GM18508 (cell line): ENCODE data around the gene FGF3.

ENCODE experiments used
- ATAC-seq: cut with Tn5 transposase; IDR thresholded peaks from one replicate; pipeline ENCODE4 v1.9.1; 2021; ENCODE audit warnings: moderate number of reproducible peaks; ENCODE audit not compliant: insufficient read depth, unreplicated experiment

Gene FGF3

DNA sequence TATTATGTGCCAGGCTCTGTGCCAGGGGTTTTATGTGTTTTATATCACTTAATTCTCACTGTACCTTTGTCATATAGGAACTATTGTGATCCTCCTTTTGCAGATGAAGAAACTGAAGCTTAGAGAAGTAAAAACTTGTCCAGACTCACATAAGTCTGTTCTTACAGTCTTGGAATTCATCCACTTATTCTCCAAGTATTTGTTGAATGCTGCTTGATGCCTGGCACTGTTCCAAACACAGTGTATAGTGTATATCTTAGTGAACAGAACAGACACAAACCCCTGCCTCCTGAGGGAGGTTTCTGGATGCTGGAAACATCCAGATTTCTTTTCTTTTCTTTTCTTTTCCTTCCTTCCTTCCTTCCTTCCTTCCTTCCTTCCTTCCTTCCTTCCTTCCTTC is 29.0 kb upstream of the FGF3 start:
- no peak for ATAC-seq

DNA sequence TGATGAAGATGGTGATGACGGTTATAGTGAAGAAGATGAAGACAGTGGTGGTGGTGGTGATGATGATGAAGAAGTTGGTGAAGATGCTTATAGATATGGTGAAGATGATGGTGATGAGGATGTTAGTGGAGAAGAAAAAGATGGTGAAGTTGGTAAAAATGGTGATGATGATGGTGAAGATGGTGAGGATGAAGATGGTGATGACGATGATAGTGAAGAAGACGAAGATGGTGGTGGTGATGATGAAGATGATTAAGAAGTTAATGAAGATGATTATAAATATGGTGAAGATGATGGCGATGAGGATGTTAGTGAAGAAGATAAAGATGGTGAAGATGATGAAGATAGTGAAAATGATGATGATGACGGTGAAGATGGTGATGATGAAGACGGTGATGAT is 25.2 kb upstream of the FGF3 start:
- no peak for ATAC-seq

DNA sequence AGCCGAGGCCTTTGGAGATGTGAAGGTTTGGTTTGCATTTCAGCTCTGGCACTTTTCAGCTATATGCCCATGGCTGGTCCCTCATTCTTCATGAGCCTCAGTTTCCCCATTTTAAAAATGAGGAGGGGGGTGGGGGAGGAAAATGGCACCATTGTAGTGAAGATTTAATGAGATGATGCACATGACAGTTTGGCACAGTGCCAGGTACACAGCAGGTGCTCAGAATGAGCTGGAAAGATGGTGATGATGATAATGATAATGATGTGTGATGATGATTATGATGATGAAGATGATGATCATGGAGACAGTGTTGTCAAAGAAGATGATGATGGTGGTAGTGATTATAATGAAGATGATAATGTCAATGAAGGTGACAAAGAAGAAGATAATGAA is 24.3 kb upstream of the FGF3 start:
- ATAC-seq, result no peak

DNA sequence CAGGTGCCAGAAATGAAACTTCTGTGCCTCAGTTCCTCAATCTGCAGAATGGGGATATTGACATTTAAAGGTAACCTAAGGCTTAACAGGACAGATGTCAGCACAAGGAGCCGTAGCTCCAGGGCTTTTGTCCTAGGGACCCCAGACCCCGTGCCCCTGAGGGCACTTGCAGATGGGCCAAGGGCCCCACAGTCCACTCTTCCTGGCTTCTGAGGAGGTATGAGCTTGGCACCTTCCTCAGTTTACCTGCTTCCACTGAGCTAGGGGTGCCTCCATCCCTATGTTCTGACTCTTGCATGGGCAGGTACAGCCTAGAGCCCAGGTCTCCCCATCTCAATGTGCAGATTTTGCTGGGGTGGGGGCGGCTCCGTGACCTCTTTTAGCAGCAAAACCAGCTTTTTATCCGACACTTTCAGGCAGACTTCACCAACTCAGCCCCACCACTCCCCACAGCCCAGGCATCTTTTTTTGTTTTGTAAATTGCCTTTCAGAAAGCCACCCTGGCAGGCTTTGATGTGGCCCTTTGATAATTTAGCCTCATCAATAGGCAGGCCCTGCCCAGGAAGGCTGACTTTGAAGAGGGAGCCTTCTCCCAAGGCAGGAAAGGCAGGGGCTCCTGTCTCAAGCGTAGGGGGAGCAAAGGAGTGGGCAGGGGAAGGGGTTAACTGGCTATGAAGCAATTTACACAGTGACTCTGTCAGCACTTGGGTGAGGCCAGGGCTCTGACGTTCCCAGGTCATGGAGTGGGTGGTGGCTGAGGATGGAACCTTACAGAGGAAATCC is 23.7 kb upstream of the FGF3 start:
- ATAC-seq, result no peak

DNA sequence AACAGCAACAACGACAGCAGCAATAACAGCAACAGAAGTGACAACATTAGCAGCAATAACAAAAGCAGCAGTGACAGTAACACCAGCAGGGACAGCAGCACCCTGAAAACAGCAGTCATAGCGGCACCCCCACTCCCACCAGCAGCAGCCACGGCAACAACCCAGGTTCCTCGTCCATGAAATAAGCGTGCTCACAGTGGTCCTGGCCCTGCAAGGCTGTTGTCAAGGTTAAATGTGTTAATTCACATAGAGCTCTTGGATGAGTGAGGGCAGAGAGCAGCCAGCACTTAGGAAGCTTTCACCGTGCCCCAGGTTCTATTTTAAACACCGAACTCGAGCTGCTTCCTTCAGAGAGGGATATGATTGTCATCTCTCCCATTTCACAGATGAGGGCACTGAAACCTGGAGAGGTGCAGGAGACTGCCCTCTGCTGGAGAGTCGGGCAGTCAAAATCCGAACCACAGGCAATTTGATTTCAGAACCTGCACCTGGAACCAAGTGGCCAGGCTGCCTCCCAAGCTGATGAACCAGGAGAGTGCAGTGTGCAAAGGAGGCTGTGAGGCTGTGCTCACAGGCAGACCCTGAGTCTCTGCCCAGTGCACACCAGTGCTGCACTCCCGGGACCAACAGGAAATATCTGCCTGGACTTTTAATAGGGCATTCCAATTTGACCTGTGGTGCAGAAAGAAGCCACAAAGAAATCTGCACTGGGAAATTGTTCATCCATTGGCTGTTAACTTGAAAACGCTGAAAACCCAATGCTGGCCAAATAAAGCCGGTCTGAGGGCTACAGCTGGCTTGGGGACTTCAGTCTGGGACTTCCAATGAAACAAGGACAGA is 22.9 kb upstream of the FGF3 start:
- no peak for ATAC-seq

DNA sequence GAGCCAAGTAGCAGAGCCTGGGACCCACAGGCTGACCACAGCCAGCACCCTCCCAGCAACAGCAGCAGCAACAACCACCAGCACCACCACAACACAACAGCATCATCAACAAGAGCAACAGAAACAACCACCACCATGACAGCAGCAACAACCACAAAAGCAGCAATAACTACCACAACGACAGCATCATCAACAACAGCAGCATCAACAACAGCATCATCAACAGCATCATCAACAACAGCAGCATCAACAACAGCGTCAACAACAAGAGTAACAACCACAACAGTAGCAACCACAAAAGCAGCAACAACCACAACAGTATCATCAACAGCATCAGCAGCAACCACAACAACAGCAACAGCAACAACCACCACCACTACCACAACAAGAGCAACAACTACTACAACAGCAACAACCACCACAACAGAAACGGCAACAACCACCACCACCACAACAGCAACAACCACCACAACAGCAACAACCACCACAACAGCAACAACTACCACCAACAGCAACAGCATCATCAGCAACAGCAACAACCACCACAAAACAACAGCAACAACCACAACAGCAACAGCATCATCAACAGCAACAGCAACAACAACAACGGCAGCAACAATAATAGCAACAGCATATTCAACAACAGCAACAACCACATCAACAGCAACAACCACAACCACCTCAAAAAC is 22.1 kb upstream of the FGF3 start:
- ATAC-seq, result no peak

DNA sequence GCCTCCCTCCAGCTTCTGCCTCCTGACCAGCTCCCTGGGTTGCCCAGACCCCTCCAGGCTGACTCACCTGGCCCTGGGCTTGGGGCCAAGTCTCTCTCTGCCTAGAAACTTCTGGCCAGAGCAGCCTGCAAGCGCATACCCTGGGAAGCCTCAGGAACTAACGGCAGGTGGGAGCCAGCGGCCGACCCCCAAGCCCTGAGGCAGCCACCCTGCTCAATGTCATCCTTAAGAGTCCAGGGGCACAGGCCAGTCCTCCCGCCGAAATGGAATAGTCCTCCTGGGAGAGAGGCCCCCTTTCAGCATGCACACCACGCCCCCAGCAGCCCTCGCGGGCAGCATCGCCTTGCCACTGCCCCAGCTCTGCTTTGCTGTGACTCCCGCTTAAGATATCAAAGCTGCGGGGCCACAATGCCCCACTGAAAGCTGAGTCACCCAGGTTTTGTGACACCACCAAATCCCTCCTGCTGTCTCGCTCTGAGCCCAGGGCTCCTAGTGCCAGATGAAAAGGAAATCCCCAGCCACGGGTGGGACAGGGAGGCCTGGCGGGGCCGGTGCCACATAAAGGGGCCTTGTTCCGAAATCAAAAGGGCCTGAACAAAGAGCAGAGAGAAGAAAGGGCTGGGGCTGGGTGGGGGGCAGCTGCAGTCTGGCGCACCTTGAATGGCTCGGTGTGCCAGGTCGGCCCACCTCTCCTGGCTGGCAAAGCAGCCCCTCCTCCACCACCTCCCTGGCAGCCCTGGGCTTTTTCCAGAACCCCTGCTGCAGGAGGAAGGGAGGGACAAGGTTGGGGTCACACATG is 21.4 kb upstream of the FGF3 start:
- ATAC-seq, result no peak

DNA sequence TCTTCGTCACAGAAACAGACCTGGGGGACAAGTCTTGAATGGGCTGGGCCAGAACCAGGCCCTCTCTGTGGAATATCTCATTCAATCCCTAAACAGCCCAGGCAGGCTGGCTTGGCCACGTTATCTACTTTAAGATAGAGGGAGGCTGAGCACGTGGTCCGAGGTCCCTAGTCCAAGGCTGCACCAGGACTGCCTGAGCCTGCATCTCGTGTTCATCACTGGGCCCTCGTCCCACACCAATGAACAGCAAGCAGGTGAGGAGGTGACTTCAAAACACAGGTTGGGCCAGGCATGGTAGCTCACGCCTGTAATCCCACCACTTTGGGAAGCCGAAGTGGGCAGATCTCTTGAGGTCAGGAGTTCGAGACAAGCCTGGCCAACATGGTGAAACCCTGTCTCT is 20.3 kb upstream of the FGF3 start:
- no peak for ATAC-seq

DNA sequence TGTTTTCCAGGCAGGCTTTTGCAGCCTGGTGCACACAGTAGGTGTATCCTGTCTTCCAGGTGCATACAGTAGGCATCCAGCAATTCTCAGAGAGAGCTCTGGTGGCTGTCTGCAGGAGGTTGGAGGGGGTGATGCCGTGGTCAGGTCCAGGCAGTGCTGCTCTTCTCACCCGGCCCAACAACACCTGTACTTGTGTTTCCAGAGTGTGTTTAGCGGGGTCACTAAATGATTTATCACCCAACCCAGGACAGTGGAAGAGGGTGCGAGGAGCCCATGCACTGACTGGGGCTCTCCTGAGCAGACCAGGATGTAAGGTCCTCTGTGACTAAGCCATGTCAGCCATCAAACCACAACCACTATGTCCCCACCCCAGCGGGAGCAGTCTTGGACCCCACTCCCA is 18.6 kb upstream of the FGF3 start:
- ATAC-seq, result no peak

DNA sequence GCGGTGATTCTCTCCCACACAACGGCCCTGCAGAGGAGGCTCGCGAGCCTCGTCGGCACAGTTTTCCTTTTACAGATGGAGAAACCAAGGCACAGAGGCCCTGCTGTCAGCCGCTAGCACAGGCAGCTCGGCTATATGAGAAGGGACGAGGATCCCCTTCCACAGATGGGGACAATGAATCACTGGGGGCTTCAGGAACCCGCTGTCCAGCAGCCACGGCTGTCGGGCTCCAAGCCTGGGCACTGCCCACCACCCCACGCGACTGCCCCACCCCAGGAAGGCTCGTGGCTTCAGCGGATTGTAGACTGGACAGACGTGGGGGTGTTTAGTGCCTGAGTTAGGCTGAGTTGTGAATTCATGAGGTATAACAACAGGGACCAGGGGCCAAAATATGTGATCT is 17.2 kb upstream of the FGF3 start:
- ATAC-seq, result no peak

DNA sequence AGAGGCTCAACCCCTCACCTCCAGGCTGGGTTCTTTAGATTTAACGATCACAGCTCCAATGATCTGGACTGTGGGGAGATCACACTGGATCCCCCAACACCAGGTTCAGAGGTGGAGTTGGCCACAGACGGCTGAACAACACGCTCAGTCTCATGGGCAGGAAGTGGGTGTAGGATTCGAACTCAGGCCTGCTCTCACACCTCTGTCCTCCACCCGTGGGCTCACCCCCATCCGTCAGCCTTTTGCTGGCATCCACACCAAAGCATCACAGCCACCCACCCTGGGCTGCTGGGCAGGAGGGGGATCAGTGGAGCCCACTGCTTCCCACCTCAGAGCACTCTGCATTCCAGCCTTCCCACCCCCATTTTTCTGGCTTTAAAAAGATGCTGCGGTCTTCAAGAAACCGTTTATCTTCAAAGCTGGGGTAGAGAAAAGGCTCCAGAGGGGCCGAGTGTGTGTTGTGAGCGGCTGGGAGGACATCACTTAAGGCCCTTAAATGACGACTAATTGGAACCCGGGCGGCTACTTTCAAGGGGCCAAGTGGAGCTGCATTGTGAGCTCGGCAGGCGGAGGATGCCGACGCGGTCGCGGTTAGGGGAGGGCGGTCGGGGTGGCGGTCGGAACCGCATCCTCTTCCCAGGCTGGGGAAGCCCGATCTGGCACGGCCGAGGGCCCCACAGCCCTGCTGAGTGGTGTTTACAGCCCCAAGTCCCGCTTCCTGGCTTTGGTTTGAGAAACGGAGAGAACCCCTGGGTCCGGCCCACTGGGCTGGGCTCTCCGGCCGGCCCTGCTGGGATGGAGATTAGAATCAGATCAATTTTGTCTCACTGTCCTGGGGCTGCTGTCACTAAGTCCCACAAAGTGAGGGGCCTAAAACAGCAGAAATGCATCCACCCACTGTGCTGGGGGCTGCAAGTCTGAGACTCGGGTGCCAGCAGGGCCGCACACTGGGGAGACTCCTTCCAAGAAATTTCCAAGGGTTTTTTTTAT is 15.9 kb upstream of the FGF3 start:
- no peak for ATAC-seq

DNA sequence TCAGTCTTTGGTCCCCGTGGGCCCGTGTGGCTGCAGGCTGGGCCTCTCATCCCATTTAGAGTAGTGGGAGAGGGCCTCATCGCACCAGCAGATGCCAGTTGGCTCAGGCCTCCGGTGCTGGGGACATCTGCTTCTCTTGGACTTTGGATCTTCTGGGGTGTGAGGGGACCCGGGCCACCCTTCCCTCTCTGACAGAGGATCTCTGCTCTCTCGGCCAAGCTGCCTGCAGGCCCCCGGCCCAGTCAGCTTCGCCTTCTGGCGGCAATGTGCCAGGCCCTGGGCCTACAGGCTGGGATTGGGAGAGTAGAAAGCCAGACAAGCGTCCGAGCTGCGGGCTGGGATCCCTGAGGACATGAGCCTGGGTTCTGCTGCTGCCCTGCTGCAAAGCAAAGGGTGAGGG is 15.0 kb upstream of the FGF3 start:
- no peak for ATAC-seq

DNA sequence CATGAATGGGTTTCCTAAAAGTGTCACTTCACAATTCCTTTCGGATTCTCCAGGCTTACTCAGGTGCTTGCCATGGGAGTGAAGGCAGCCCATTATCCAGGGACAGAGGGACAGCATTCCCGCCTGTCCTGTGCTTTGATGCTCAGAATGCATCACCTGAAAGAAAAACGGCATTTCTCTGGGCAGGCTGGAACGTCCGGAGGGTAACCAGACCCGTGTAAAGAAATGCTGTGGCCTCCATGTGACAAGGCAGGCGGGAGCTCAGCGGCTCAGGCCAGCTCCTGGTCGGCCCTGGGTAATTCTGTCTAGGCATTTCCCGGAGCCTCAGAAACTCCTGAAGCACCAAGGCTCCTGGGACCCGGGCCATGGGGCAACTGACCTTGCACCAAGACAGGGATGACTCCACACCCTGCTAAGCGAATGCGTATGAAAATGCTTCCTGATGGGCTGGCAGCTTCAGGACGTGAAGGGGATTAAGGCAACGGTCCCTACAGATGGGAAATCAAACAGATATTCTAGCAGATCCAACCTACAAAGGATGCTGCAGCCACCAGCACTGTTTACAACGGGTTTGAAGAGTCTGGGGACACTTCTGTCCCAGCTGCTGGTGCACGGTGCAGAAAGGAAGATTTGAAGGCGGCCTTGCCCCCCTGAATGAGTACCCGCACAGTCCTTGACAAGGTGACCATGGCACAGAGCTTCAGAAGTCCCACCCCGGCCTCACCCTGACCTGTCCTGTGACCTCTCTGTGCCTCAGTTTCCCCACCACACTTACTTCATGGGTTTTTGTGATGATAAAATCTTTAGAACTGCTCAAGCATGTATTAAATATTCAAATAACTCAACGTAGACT is 13.6 kb upstream of the FGF3 start:
- no peak for ATAC-seq

DNA sequence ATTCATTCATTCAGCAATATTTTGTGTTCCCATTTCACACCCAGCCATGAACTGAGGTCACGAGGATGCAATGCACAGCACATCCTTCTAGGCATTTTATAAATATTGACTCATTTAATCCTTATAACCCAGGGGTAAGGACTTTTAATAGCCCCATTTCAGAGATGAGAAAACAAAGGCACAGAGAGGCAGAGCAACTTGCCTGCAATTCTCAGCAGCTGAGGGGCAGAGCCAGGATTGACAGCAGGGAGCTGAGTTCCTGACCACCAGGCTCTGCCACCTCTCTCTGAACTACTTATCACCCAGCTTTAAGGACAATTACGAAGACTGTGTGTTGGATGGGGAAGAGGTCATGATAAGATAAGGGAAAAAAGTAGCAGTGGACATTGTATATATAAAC is 12.8 kb upstream of the FGF3 start:
- ATAC-seq, result no peak

DNA sequence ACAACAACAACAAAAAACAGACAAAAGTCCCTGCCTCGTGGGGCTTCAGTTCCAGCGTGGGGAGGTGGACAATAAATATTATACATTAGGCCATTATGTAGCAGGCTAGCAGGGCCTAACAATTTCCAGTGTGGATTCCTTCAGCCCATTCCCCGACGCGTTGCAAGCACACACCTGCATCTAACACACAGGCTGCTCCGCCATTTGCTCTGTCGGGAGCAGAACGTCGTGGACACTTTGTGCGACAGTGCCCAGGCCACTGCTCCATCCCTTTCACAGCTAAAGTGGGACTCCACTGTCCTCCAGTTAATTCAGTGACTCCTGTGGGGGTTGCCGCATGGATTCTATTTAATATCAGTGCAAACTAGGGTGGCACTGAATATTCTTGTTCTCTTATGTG is 10.9 kb upstream of the FGF3 start:
- ATAC-seq, result no peak

DNA sequence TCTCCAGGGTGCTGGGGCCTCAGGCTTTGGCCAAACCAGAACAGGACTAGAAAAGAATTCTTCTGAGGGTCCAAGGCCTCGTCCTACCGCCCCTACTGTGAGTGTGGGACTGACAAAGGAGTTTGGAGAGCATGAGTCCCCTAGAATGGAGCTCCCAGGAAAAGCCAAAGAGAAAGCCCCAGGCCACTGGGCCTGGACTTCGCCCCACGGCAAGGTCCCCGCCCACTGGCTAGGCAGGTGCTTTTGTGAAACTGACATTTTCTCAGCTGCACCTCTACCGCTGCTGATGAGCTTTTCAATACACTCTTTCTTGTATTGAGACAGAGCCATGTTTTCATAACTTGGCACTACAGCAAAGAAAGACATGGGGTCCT is 9.7 kb upstream of the FGF3 start:
- no peak for ATAC-seq

DNA sequence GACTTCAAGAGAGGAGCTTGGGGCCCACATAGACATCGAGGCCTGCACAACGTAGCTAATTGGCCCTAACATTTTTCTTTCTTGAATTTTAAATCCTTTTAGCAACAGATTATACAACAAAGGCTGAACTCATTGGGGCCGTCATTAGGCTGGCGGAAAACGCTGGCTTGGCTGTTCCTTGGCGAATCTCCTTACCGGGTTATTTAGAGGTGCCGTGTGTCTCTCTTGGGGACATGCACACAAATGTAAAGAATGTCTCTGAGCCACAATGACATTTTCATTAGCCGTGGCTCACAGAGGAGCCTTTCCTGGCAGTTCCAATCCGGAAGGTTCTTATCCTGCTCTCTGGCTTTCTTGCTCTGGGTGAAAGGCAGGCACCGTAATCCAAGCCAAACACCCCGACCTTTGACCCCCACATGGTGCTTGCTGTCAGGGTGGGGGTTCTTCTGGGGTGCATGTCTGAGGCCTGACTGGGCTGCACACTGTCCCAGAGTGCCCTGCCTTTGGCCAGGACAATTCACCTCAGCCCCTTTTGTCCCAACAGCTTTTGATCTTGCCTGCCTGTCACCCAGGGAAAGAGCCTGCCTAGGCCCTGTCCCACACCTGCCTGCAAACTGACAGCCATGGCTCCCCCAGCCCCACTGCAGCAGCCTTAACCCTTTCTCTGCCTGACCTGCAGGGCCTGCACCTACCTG is 9.2 kb upstream of the FGF3 start:
- no peak for ATAC-seq

DNA sequence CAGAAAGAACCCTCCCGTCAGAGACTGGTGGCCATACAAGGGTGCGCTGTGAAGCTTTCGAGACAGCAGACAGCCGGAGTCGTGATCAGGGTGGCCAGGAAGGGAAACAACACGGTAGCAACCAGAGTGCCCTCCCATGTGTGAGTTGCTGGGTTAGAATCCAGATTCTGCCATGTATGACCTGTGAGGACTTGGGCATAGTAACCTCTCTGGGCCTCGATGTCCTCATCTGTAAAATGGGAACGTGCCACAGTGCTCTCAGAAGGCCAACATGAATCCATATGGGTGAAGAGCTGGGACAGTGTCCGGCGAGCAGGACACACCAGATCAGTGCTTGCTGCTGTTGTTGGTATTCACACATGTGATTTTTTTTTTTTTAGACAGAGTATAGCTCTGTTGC is 7.6 kb upstream of the FGF3 start:
- no peak for ATAC-seq
